ENCODE data around the gene RDX.
"Not testable (repeated sequence)": the region's sequence is repeated elsewhere in the genome, so short reads cannot be mapped to it uniquely, and the experiment has no call there.

Gene RDX

GRCh38 chr11:110235966-110236365 is 60.4 kb downstream of the RDX start:
- no peak overlapping the region for H3K4me3 ChIP-seq (replicated peaks; ENCODE audit: low read depth, low read length)
- TF ChIP-seq CTCF (IDR thresholded peaks at IDR 0.05; ENCODE audit: low read depth, low read length, missing control alignments) = no peak
- no peak for DNase-seq (ENCODE audit: extremely low read depth, low read depth)

GRCh38 chr11:110230377-110230776 is 66.0 kb downstream of the RDX start:
- TF ChIP-seq CTCF (IDR thresholded peaks at IDR 0.05; ENCODE audit: low read depth, low read length, missing control alignments) = no peak
- no peak for DNase-seq (ENCODE audit: extremely low read depth, low read depth)
- no peak overlapping the region for H3K4me3 ChIP-seq (replicated peaks; ENCODE audit: low read depth, low read length)

- DNase-seq (ENCODE audit: extremely low read depth, low read depth) = no peak
- no peak overlapping the region for H3K4me3 ChIP-seq (replicated peaks; ENCODE audit: low read depth, low read length)
- TF ChIP-seq CTCF (IDR thresholded peaks at IDR 0.05; ENCODE audit: low read depth, low read length, missing control alignments) = no peak
Observed at GRCh38 chr11:110219006-110219785, 77.2 kb downstream of the RDX start.

GRCh38 chr11:110217936-110218335 is 78.5 kb downstream of the RDX start:
- TF ChIP-seq CTCF (IDR thresholded peaks at IDR 0.05; ENCODE audit: low read depth, low read length, missing control alignments) = no peak
- H3K4me3 ChIP-seq (replicated peaks; ENCODE audit: low read depth, low read length) = no peak overlapping the region
- DNase-seq (ENCODE audit: extremely low read depth, low read depth) = no peak

- DNase-seq (ENCODE audit: extremely low read depth, low read depth) = no peak
- no peak overlapping the region for H3K4me3 ChIP-seq (replicated peaks; ENCODE audit: low read depth, low read length)
- TF ChIP-seq CTCF (IDR thresholded peaks at IDR 0.05; ENCODE audit: low read depth, low read length, missing control alignments) = no peak
Observed at GRCh38 chr11:110217223-110217877, 79.1 kb downstream of the RDX start.

- DNase-seq (ENCODE audit: extremely low read depth, low read depth); H3K4me3 ChIP-seq (replicated peaks; ENCODE audit: low read depth, low read length): not testable (repeated sequence)
Observed at GRCh38 chr11:110209313-110209694, 87.1 kb downstream of the RDX start.

- H3K4me3 ChIP-seq (replicated peaks; ENCODE audit: low read depth, low read length); DNase-seq (ENCODE audit: extremely low read depth, low read depth): not testable (repeated sequence)
Observed at GRCh38 chr11:110208678-110209312, 87.6 kb downstream of the RDX start.
